ENCODE data around the gene ANKLE1.

The ANKLE1 gene

DNA sequence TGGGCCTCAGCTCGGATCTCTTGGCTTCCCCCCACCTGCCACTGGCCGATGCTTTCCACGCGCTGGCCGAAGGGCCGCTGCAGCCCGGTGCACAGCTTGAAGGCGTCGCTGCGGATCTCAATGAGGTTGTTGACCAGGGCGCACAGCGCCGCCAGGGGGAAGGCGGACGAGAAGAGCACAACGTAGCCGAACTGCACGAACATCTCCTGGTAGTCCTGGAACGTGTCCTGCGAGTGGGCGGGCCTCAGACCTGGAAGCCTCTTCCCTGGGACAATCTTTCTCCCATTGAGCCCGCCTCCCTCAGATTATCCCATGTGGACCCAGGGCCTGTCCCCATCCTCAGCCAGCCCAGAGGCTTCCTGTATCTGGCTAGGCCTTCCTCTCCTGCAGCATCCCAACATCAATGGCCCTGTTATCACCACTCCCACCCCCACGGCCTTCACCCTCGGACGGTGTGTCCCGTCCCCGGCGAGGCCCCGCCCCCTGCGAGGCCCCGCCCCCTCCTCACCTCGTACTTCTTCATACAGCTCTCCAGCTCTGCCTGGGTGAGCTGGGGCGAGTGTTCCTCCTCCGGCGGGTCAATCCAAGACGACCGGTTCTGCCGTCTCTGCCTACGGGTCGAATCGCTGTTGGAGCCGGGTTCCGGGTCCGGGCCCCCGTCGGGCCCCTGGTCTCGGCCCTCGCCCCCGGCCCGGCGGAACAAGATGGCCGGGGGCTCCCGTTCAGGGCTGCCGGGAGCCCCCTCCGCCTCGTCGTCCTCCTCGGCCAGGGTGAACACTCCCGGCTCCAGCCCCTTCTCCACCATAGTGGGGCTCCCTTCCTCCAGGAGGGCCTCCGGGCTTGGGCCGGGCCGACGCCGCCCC lies 46.2 kb downstream of the ANKLE1 start:
- no peak for DNase-seq

DNA sequence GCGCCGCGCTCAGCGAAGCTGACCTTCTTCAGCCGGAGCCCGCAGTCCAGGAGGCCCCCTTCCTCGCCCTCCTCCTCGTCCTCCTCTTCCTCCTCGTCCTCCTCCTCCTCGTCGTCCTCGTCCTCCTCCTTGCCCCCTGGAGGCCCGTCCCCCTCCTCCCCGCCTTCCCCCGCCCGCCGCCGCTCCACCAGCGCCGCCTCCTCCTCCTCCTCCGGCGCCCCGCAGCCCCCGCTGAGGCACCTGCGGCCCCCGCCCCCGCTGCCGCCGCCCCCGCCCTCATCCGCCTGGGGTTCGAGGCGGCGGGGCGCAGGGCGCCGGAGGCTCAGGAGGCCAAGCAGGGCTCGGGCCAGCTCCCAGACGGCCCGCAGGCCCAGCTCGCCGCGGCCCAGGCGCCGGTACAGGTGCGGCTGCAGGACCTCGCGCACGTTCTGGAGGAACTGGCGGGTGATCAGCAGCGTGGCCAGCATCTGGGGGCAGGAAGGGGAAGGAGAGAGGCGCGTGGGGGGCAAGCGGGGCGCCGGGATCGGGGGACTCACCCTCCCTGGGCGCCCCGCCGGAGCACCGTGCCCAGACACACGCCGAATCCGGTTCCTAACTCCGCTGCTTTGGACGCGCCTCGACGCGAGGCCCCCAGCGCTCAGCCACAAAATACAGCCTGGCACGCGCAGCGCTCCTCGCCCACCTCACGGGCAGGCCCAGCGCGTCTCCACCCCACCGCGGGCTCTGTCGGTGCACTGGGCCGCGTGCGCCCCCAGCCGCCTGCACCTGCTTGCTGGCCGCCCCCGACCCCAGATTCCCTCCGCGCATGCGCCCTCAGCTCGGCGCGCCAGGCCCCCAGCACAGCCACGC lies 47.0 kb downstream of the ANKLE1 start:
- no peak for DNase-seq

DNA sequence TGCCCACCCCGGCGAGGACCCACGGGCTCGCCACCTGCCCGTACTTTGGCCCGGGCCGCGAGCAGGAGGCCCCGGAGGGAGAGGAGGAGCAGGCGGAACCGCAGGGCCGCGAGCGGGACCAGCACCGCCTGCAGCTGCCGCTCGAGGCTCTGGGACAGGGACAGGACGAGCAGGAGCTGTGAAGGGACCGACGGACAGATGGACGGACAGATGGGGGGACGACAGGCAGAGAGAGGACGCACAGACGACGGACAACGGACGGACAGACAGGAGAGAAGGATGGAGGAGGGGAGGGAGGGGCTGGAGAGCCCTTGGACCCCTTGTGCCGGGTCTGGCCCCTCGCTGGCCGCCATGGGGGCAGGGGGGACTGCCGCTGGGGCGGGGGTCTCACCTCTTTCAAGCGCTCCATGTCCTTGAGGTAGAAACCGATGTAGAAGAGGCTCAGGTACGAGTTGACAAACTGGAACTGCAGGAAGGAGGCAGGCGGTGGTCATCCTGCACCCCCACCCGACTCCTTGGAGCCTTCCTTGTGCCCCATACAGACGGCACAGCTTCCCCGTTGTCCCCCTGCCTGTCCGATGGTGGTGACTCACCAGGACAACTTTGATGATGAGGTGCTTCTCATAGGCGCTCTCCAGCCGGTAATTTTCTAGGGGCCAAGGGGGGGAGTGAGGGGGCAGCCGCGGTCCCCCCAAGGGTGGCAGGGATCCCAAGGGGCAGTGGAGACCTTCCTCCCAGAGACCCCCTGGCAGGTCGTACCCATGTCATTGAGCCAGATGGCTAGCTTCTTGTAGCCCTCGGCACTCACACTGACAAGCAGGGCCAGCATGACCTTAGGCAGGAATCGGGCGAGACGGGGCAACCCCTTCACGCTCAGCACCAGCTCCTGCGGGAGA lies 47.9 kb downstream of the ANKLE1 start:
- no peak for DNase-seq

DNA sequence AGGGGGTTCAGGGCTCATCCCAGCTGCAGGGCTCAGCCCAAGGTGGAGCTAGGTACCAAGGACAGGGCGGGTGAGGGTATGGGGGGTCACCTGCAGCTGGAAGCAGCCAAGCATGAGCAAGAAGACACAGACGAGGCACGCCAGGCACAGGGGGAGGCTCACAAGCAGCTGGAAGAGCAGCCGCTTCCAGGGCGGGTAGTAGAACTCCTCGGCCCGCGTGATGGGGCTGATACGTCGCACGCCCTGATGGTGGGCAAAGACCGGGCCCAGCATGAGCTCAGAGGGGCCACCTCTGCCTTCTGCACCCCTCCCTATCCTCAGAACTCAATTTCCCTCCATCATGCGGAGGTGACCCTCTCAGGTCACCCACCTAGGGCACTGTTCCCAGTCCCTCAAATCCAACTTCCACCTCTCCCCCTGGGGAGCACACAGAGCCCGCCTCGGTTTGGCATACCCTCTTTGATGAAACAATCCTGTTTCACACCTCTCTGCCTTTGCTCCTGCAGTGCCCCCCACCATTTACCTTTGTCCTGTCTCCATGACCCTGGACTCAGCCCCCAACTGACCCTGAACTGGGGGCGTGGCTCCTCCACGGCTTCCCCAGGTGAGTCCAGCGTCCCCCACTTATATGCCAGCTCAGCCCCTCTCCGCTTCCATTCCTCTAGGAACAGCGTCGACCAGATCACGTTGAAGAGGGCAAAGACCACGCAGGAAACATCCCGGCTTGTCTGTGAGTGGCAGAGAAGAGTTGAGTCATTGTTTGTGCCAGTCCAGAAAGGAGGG lies 48.8 kb downstream of the ANKLE1 start:
- no peak for DNase-seq

DNA sequence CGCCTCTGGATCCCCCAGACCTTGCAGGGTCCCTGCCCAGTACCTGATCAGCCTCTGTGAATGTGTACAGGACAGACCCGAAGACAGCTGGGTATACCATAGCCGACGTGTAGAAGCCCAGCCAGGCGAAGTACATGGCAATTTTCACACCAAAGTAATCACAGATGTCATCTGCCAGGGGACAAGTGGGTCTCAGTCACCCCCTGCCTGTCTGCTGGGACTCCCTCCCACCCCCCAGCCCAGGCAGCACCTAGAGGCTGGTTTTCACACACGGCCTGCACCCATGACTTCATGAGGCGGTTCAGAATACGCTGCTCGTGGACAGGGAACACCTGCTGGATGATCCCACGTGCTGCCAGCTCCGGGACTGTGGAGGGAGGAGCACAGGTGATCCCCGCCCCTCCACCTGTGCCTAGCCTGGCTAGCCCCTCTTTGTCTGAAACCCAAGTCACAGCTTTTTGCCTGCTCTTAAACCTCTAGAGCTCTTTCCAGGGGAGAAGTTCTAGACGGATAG lies 49.4 kb downstream of the ANKLE1 start:
- DNase-seq, result peak; percentile 18

DNA sequence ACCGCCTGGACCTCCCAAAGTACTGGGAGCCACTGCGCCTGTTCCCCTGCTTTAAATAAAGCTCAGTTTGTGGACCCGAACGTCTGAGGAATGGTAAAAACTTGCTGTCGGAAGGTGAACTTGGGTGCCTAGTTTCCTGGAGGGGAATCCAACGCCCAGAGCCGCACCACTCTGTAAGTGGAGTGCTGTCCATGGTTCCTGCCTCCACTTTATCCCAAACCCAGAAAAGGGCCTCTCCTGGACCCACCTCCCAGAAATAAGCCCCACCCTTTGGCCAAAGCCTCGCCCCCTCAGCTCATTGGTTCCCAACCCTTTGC lies 50.6 kb downstream of the ANKLE1 start:
- no peak for DNase-seq

DNA sequence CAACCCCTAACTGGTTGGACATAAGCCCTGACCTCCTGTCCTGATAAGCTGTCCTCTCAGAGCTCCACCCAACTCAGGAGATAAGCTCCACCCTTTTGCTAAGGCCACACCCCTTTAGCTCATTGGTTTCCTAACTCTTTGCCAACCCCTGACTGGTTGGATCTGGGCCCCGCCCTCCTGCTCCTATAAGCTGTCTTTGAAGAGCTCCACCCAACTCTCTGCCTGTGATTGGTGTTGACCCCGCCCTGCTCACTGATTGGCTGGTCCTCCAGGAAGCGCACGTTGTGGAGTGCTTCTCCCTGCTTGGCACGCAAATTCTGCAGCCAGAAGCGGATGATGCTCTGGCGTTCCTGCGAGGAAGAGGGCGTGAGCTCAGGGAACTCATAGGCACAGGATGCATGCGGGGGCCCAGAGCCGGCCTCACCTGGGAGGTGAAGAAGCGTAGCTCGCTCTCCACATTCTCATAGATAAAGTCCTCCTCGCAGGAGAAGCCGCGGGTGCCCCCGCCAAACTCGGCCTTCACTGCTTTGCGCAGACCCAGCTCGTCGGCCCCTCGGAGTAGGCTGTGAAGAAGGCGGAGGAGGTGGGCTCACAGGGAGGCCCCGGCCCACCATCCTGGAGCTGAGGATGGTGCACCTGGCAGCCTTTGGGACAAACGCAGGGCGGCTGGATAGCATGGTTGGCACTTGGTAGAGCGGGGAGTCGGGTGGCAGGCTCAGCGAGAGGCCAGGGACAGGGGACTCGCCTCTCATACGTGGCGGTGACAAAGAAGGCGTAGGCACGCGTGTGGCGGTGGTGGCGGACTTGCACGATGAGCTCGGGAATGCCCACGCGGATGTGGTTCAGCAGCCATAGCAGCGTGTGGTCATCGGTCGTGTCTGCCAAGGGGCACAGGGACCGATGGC lies 51.2 kb downstream of the ANKLE1 start:
- peak; percentile 9 for DNase-seq

DNA sequence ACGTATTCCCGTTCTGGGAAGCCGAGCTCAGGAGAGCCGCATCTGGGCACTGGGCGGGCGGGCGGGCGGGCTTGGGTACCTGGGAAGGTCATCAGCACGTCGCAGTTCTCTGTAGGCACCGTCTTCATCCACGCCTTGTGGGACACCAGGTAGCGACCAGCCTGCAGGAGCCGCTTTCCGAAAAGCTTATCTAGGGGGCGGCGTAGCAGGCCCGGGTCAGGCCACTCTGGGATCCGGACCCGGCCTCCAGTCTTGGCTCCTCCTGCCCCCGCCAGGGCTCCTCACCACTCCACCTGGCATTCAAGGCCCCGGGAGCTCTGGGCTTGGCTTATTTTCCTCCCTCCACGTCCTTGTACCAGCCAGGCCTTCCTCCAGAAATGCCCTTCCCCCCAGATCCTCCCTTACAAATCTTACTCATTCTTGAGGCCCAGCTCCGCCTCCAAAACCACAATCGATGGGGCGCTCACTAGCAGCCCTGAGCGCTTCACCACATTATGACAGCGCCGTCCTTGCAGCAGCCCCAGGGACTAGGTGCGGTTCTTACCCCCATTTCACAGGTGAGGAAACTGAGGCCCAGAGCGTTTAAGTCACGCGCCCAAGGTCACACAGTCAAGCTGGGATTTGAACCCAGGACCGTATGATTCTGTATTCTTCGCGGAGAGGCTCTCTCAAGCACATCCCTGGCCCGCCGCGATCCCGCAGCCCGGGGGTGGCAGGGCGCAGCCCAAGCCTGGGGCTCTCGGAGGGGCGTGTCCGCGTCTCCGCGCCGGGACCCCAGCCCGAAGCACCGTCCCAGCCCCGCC lies 52.1 kb downstream of the ANKLE1 start:
- no peak for DNase-seq

DNA sequence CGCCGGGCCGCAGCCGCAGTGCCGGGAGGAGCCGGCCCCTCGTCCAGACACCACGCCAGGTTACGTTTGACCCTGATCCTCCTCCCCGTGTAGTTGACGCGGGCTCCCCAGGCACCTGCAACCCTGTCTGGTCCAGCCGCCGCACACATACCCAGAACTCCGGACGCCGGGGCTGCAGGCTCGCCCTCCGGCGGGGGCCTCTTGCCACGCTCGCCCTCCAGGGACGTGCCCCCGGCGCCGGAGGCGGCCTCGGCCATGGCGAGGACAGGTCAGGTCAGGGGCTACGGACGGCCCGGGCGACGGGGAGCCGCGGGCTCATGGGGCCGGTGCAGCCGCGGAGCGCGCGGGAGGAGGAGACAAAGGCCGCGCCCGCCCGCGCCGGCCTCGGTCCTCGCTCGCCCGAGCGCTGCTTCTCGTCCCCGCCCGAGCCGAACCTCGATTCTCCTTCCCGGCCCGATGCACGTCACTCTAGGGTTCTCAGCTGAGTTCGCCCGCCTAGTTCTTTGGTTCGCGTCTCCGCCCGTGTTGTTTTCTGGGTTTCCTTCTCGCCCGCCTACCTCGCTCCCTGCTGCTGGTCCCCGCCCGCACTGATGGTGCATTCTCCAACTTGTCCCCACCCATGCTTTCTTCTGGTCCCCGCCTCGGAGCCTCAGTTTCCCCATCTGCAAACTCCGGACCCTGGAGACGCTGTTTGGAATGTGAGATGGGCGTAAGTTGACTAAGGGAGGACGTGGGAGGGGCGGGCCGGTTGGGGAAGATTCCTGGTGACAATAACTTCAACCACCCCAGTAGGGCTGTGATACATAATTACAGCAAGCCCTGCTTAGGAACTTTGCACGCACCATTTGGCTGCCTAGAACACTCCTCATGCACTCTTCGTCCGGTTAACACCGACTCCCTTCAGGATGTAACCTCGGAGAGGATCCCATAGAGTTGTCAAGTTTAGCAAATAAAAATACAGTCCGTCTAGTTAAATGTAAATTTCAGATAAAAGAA lies 53.0 kb downstream of the ANKLE1 start, which contains the start of gene ANO8:
TSS of gene ANO8 (minus strand) at position 442 of the 996 bp plus-strand sequence. CDS start at position 257, 185 bp downstream.
- DNase-seq, result peak; percentile 93

DNA sequence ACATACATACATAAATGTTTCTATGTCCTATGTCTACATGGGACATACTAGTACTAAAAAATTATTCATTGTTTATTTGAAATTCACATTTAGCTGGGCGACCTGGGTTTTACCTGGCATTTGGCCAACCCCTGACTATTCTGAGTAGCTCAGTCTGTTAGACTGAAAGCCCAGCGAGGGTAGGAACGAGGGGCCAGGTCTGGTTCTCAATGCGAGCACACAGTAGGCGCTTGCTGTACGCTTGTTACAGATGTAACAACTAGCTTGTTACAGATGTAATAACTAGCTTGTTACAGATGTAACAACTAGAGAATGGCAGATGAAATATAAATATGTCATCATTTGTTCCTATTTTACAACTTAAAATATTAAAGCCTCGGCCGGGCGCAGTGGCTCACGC lies 53.9 kb downstream of the ANKLE1 start:
- DNase-seq, result peak; percentile 8
